ENCODE results near the gene VPS13C. TPM values are rescaled to one million over a fixed set of nuclear protein-coding genes. Genes with fewer than 3 reads are reported as not detected.

VPS13C gene
- total RNA-seq, 2 donors from 2014 or later = 28.7 to 47.2 TPM

- Histone ChIP-seq H3K4me3 (ENCODE audit: low read length) (no peak overlapping the region), H3K36me3 (ENCODE audit: control insufficient read depth, insufficient read depth, low read length) (no peaks in the 10 kb centered on the region), H3K9ac (ENCODE audit: extremely low read depth, low read length, poor library complexity, severe bottlenecking) (no peak overlapping the region), H3K27ac (ENCODE audit: low read depth, low read length) (no peak overlapping the region), H3K4me1 (ENCODE audit: control insufficient read depth, insufficient read depth, low read length) (no peaks in the 10 kb centered on the region), H3K27me3 (ENCODE audit: control insufficient read depth, insufficient read depth, low read length, poor library complexity, severe bottlenecking) (no peaks in the 10 kb centered on the region), H3K9me3 (ENCODE audit: control insufficient read depth, low read length) (no peaks in the 10 kb centered on the region)
- Mint-ChIP-seq H3K27me3 (ENCODE audit: insufficient read depth) (no peaks in the 10 kb centered on the region), H3K4me3 (no peak overlapping the region), H3K36me3 (ENCODE audit: low read depth) (no peaks in the 10 kb centered on the region), H3K27ac (no peak overlapping the region), H3K4me1 (no peaks in the 10 kb centered on the region), H3K9me3 (peaks cover 4% of the 10 kb centered on the region)
- no peak for DNase-seq
- WGBS, 2 experiments (ENCODE audit: insufficient coverage in 1 of 2, insufficient read length in 1 of 2) = 92 to 94% methylated on average over 4 to 7 of the region's 7 CpGs
- TF ChIP-seq CTCF (conservative IDR thresholded peaks at IDR 0.05) = no peak
Observed at GRCh38 chr15:62090988-62091387, 30.7 kb upstream of the VPS13C start.

DNA sequence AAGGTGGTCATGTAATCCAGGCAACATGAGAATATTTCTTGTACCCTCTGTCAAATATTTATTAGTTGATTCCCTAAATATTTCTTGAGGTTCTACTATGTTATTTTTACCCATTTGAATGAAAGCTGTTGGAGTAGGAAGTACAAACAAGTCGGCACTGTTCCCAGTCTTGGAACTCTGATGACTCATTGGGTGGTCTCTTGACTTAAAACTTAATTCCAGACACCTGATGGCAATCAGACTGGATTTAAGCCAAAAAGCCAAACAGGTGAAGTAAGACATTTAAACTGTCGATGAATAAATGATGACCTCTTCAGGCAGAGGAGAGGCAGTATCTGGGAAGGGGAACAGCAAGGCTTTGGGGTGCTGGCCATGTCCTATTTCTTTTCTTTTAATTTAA lies 29.4 kb upstream of the VPS13C start:
- DNase-seq = no peak
- no peak overlapping the region for H3K27ac ChIP-seq (ENCODE audit: low read depth, low read length)
- no peak for TF ChIP-seq CTCF (conservative IDR thresholded peaks at IDR 0.05)
- H3K4me3 ChIP-seq (ENCODE audit: low read length) = no peak overlapping the region
- Mint-ChIP-seq H3K27ac (no peak overlapping the region), H3K4me3 (no peak overlapping the region), H3K4me1 (no peaks in the 10 kb centered on the region), H3K27me3 (ENCODE audit: insufficient read depth) (no peaks in the 10 kb centered on the region), H3K9me3 (peaks cover 16% of the 10 kb centered on the region), H3K36me3 (ENCODE audit: low read depth) (peaks cover 1% of the 10 kb centered on the region)
- no peaks in the 10 kb centered on the region for H3K36me3 ChIP-seq (ENCODE audit: control insufficient read depth, insufficient read depth, low read length)
- WGBS, 2 experiments (ENCODE audit: insufficient coverage in 1 of 2, insufficient read length in 1 of 2) = 95 to 98% methylated on average over 2 of the region's 2 CpGs
- H3K9ac ChIP-seq (ENCODE audit: extremely low read depth, low read length, poor library complexity, severe bottlenecking) = no peak overlapping the region
- no peaks in the 10 kb centered on the region for H3K27me3 ChIP-seq (ENCODE audit: control insufficient read depth, insufficient read depth, low read length, poor library complexity, severe bottlenecking)
- no peaks in the 10 kb centered on the region for H3K4me1 ChIP-seq (ENCODE audit: control insufficient read depth, insufficient read depth, low read length)
- H3K9me3 ChIP-seq (ENCODE audit: control insufficient read depth, low read length) = peaks cover 11% of the 10 kb centered on the region

- no peak for DNase-seq
- no peaks in the 10 kb centered on the region for H3K4me1 ChIP-seq (ENCODE audit: control insufficient read depth, insufficient read depth, low read length)
- peaks cover 11% of the 10 kb centered on the region for H3K9me3 ChIP-seq (ENCODE audit: control insufficient read depth, low read length)
- no peak overlapping the region for H3K4me3 ChIP-seq (ENCODE audit: low read length)
- H3K27ac Mint-ChIP-seq = no peak overlapping the region
- H3K4me1 Mint-ChIP-seq = peaks cover under 1% of the 10 kb centered on the region
- H3K27me3 ChIP-seq (ENCODE audit: control insufficient read depth, insufficient read depth, low read length, poor library complexity, severe bottlenecking) = no peaks in the 10 kb centered on the region
- H3K27me3 Mint-ChIP-seq (ENCODE audit: insufficient read depth) = no peaks in the 10 kb centered on the region
- H3K9me3 Mint-ChIP-seq = peaks cover 28% of the 10 kb centered on the region
- WGBS, 2 experiments (ENCODE audit: insufficient coverage in 1 of 2, insufficient read length in 1 of 2) = 75% methylated on average over 1 of the region's 1 CpG; no CpG with 5 or more reads in 1 of the 2 experiments
- H3K4me3 Mint-ChIP-seq = no peak overlapping the region
- no peak overlapping the region for H3K9ac ChIP-seq (ENCODE audit: extremely low read depth, low read length, poor library complexity, severe bottlenecking)
- H3K36me3 Mint-ChIP-seq (ENCODE audit: low read depth) = peaks cover 10% of the 10 kb centered on the region
- TF ChIP-seq CTCF (conservative IDR thresholded peaks at IDR 0.05) = no peak
- no peaks in the 10 kb centered on the region for H3K36me3 ChIP-seq (ENCODE audit: control insufficient read depth, insufficient read depth, low read length)
- no peak overlapping the region for H3K27ac ChIP-seq (ENCODE audit: low read depth, low read length)
Observed at GRCh38 chr15:62088353-62088693, 28.1 kb upstream of the VPS13C start.
